ENCODE measurements around the gene CPA3. TPM values are rescaled to one million over a fixed set of nuclear protein-coding genes. Genes with fewer than 3 reads are reported as not detected.

The CPA3 gene, protein sequence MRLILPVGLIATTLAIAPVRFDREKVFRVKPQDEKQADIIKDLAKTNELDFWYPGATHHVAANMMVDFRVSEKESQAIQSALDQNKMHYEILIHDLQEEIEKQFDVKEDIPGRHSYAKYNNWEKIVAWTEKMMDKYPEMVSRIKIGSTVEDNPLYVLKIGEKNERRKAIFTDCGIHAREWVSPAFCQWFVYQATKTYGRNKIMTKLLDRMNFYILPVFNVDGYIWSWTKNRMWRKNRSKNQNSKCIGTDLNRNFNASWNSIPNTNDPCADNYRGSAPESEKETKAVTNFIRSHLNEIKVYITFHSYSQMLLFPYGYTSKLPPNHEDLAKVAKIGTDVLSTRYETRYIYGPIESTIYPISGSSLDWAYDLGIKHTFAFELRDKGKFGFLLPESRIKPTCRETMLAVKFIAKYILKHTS
- total RNA-seq, result not detected in 2 replicates

GRCh38 chr3:148865049-148865448 is at the start of gene CPA3:
CPA3 (plus strand) TSS chr3:148865296; CDS start chr3:148865308, 12 bp downstream.

DNA sequence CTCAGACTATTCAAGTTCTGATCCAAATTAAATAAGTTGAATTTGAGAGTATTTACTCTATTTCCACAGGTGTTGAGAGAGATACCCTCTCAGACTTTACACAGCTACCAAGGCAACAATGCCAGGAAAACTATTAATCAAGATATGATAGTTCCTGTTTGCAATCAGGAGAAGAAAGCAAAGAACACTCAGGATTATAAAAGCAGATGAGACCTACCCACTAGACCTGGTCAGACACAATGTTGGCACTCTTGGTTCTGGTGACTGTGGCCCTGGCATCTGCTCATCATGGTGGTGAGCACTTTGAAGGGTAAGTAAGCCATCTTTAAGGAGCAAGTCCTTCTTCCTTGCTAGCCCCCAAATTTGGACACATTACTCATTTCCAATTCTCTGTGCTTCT is 37.5 kb upstream of the CPA3 start, which contains the start of gene CPB1:
Gene CPB1 (plus strand): TSS at position 227 of the 400 bp plus-strand sequence. CDS start 13 bp downstream, at position 240.

Other genes starting within 250 kb of the CPA3 start
- 0.79 and 29.2 TPM in 2 replicates for gene AGTR1, start 167.4 kb upstream of the CPA3 start, total RNA-seq
- gene CPB1, start 37.5 kb upstream of the CPA3 start, total RNA-seq, result not detected in 2 replicates
- 40.3 and 44.8 TPM in 2 replicates for gene GYG1, start 126.2 kb downstream of the CPA3 start, total RNA-seq
- gene HLTF, start 221.2 kb downstream of the CPA3 start, total RNA-seq, result 35.9 and 45.1 TPM in 2 replicates

Data from placental epithelial cell (primary cell).